ENCODE data around the gene SFRP2.

The SFRP2 gene

GRCh38 chr4:153763404-153763803, 25.5 kb downstream of the SFRP2 start:
- Histone ChIP-seq H3K9me3 (no peaks in the 10 kb centered on the region), H3K4me1 (no peaks in the 10 kb centered on the region)
- no peak for DNase-seq

GRCh38 chr4:153759407-153760316, 29.2 kb downstream of the SFRP2 start, which contains the start of gene RNF175:
Gene RNF175, minus strand, starts transcription at chr4:153760024. Its CDS starts 162 bp downstream, at chr4:153759862.
- DNase-seq = peak; percentile 58
- no peaks in the 10 kb centered on the region for H3K36me3 ChIP-seq
- TF ChIP-seq, protein P1, sequence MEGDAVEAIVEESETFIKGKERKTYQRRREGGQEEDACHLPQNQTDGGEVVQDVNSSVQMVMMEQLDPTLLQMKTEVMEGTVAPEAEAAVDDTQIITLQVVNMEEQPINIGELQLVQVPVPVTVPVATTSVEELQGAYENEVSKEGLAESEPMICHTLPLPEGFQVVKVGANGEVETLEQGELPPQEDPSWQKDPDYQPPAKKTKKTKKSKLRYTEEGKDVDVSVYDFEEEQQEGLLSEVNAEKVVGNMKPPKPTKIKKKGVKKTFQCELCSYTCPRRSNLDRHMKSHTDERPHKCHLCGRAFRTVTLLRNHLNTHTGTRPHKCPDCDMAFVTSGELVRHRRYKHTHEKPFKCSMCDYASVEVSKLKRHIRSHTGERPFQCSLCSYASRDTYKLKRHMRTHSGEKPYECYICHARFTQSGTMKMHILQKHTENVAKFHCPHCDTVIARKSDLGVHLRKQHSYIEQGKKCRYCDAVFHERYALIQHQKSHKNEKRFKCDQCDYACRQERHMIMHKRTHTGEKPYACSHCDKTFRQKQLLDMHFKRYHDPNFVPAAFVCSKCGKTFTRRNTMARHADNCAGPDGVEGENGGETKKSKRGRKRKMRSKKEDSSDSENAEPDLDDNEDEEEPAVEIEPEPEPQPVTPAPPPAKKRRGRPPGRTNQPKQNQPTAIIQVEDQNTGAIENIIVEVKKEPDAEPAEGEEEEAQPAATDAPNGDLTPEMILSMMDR (IDR thresholded peaks at IDR 0.05; ENCODE audit: low read depth, low read length) = no peak
- no peaks in the 10 kb centered on the region for H3K9me3 ChIP-seq
- H3K27me3 ChIP-seq = no peaks in the 10 kb centered on the region
- peak within 1 kb of the TSS; percentile 59 for H3K4me3 ChIP-seq (ENCODE audit: low read depth, low read length)
- H3K4me1 ChIP-seq = no peaks in the 10 kb centered on the region

More at GRCh38 chr4:153763404-153763803, 25.5 kb downstream of the SFRP2 start:
- no peaks in the 10 kb centered on the region for H3K27me3 ChIP-seq
- TF ChIP-seq, protein P1 (IDR thresholded peaks at IDR 0.05; ENCODE audit: low read depth, low read length) = peak; percentile 60
- H3K4me3 ChIP-seq (ENCODE audit: low read depth, low read length) = no peak overlapping the region
- H3K36me3 ChIP-seq = no peaks in the 10 kb centered on the region

DNA sequence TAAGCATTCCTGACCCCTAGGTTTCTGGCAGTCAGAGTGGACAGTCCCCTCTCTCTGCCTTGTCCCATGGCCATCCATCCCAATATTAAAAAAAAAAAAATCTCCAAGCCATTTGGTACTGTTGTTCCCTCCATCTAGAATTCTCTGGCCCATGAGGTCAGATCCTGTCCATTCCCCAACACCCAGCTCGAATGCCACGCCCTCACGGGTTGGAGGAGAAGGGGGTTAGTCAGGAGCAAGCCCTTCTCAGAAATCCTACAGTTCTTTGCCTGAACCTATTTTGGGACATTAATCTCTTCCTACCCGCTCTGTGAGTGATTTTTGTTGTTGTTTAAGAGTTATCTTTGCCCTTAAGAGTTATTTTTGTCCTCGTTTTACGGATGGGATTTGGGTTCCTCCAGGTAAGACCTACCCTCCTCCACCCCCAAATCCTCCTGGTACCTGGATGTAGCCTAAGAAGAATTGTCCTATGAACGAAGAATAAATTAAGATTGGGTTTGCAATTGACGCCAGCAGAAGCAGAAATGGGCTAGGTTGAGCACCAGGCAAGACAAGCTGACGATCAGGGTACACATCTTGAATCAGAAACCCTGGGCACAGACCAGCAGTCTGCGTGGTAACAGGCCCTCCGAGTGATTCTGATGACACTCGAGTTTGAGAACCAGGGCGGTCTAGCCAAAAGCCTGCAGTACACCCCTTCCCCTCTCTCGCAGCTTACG, 30.0 kb downstream of the SFRP2 start:
- no peaks in the 10 kb centered on the region for H3K4me1 ChIP-seq
- no peaks in the 10 kb centered on the region for H3K9me3 ChIP-seq
- TF ChIP-seq, protein P1 (IDR thresholded peaks at IDR 0.05; ENCODE audit: low read depth, low read length) = no peak
- H3K36me3 ChIP-seq = no peaks in the 10 kb centered on the region
- peak overlapping the region; percentile 59 for H3K4me3 ChIP-seq (ENCODE audit: low read depth, low read length)
- DNase-seq = no peak
- no peaks in the 10 kb centered on the region for H3K27me3 ChIP-seq

GRCh38 chr4:153758136-153758535, 30.7 kb downstream of the SFRP2 start:
- no peak for DNase-seq
- no peaks in the 10 kb centered on the region for H3K4me1 ChIP-seq
- no peaks in the 10 kb centered on the region for H3K9me3 ChIP-seq
- H3K36me3 ChIP-seq = no peaks in the 10 kb centered on the region
- no peaks in the 10 kb centered on the region for H3K27me3 ChIP-seq
- H3K4me3 ChIP-seq (ENCODE audit: low read depth, low read length) = no peak overlapping the region
- TF ChIP-seq, protein P1 (IDR thresholded peaks at IDR 0.05; ENCODE audit: low read depth, low read length) = no peak

- H3K9me3 ChIP-seq = no peaks in the 10 kb centered on the region
- TF ChIP-seq, protein P1 (IDR thresholded peaks at IDR 0.05; ENCODE audit: low read depth, low read length) = no peak
- no peak for DNase-seq
- H3K4me3 ChIP-seq (ENCODE audit: low read depth, low read length) = no peak overlapping the region
- H3K27me3 ChIP-seq = no peaks in the 10 kb centered on the region
- H3K4me1 ChIP-seq = no peaks in the 10 kb centered on the region
- H3K36me3 ChIP-seq = no peaks in the 10 kb centered on the region
Observed at GRCh38 chr4:153757407-153757806, 31.5 kb downstream of the SFRP2 start.
